ENCODE results near the gene MRPL2. TPM values are rescaled to one million over a fixed set of nuclear protein-coding genes. Genes with fewer than 3 reads are reported as not detected.

The MRPL2 gene
- total RNA-seq, 1 donor from 2014 or later = 55.2 TPM

GRCh38 chr6:43061861-43062260, 2.6 kb upstream of the MRPL2 start:
- TF ChIP-seq CTCF (IDR thresholded peaks at IDR 0.05) = no peak
- Mint-ChIP-seq H3K36me3 (ENCODE audit: unreplicated experiment) (peaks cover 29% of the 10 kb centered on the region), H3K4me1 (ENCODE audit: unreplicated experiment) (peaks cover 31% of the 10 kb centered on the region), H3K9me3 (ENCODE audit: unreplicated experiment) (no peaks in the 10 kb centered on the region), H3K4me3 (ENCODE audit: unreplicated experiment) (no peak overlapping the region), H3K27ac (ENCODE audit: unreplicated experiment) (no peak overlapping the region), H3K27me3 (ENCODE audit: unreplicated experiment) (no peaks in the 10 kb centered on the region)
- DNase-seq (ENCODE audit: extremely low spot score, unreplicated experiment) = no peak

- TF ChIP-seq CTCF (IDR thresholded peaks at IDR 0.05) = no peak
- peak overlapping the region; percentile 50 for H3K27ac Mint-ChIP-seq (ENCODE audit: unreplicated experiment)
Measured at GRCh38 chr6:43060755-43061633, 1.8 kb upstream of the MRPL2 start.

GRCh38 chr6:43060034-43060754, 960 bp upstream of the MRPL2 start:
- TF ChIP-seq CTCF (IDR thresholded peaks at IDR 0.05) = no peak
- Mint-ChIP-seq H3K9me3 (ENCODE audit: unreplicated experiment) (no peaks in the 10 kb centered on the region), H3K36me3 (ENCODE audit: unreplicated experiment) (peaks cover 24% of the 10 kb centered on the region), H3K27me3 (ENCODE audit: unreplicated experiment) (no peaks in the 10 kb centered on the region), H3K27ac (ENCODE audit: unreplicated experiment) (peak overlapping the region; percentile 99), H3K4me1 (ENCODE audit: unreplicated experiment) (peaks cover 31% of the 10 kb centered on the region), H3K4me3 (ENCODE audit: unreplicated experiment) (peak overlapping the region; percentile 95)
- no peak for DNase-seq (ENCODE audit: extremely low spot score, unreplicated experiment)

More at GRCh38 chr6:43060755-43061633, 1.8 kb upstream of the MRPL2 start:
- Mint-ChIP-seq H3K27me3 (ENCODE audit: unreplicated experiment) (no peaks in the 10 kb centered on the region), H3K9me3 (ENCODE audit: unreplicated experiment) (no peaks in the 10 kb centered on the region), H3K4me1 (ENCODE audit: unreplicated experiment) (peaks cover 31% of the 10 kb centered on the region), H3K36me3 (ENCODE audit: unreplicated experiment) (peaks cover 24% of the 10 kb centered on the region), H3K4me3 (ENCODE audit: unreplicated experiment) (peak overlapping the region; percentile 95)
- DNase-seq (ENCODE audit: extremely low spot score, unreplicated experiment) = no peak

GRCh38 chr6:43058531-43058930, 703 bp downstream of the MRPL2 start:
- Mint-ChIP-seq H3K27ac (ENCODE audit: unreplicated experiment) (peak overlapping the region; percentile 99), H3K36me3 (ENCODE audit: unreplicated experiment) (peaks cover 15% of the 10 kb centered on the region), H3K4me3 (ENCODE audit: unreplicated experiment) (peak overlapping the region; percentile 95), H3K27me3 (ENCODE audit: unreplicated experiment) (no peaks in the 10 kb centered on the region), H3K9me3 (ENCODE audit: unreplicated experiment) (no peaks in the 10 kb centered on the region), H3K4me1 (ENCODE audit: unreplicated experiment) (peaks cover 38% of the 10 kb centered on the region)
- TF ChIP-seq CTCF (IDR thresholded peaks at IDR 0.05) = no peak
- no peak for DNase-seq (ENCODE audit: extremely low spot score, unreplicated experiment)

GRCh38 chr6:43055966-43056365, 3.3 kb downstream of the MRPL2 start:
- DNase-seq (ENCODE audit: extremely low spot score, unreplicated experiment) = no peak

More at GRCh38 chr6:43055966-43056365, 3.3 kb downstream of the MRPL2 start:
- H3K36me3 Mint-ChIP-seq (ENCODE audit: unreplicated experiment) = peaks cover 17% of the 10 kb centered on the region
- H3K4me1 Mint-ChIP-seq (ENCODE audit: unreplicated experiment) = peaks cover 54% of the 10 kb centered on the region
- no peak overlapping the region for H3K4me3 Mint-ChIP-seq (ENCODE audit: unreplicated experiment)
- no peaks in the 10 kb centered on the region for H3K9me3 Mint-ChIP-seq (ENCODE audit: unreplicated experiment)
- peak overlapping the region; percentile 7 for H3K27ac Mint-ChIP-seq (ENCODE audit: unreplicated experiment)
- H3K27me3 Mint-ChIP-seq (ENCODE audit: unreplicated experiment) = no peaks in the 10 kb centered on the region
- TF ChIP-seq CTCF (IDR thresholded peaks at IDR 0.05) = no peak
